MM.1S (cell line): ENCODE measurements around the gene TAF9B.

Experiments
- EZH2 ChIP-seq: fragments of 300-600 bp; sonication (generic); optimal IDR thresholded peaks from 2 replicates; pipeline ENCODE3; 2017; ENCODE audit warnings: low read depth, mild to moderate bottlenecking, antibody characterized with exemption, low read length, mixed read lengths
- EZH2phosphoT487 ChIP-seq: fragments of 300-600 bp; sonication (generic); IDR thresholded peaks from 2 replicates; pipeline ENCODE4 v1.6.1; 2018; ENCODE audit warnings: antibody characterized with exemption, low read length
- TF ChIP-seq, protein P1 (sequence below): fragments of 300-600 bp; sonication (generic); IDR thresholded peaks from 2 replicates; pipeline ENCODE4 v1.5.1; 2016; ENCODE audit warnings: antibody characterized with exemption, low read length, mixed read lengths

DNA sequence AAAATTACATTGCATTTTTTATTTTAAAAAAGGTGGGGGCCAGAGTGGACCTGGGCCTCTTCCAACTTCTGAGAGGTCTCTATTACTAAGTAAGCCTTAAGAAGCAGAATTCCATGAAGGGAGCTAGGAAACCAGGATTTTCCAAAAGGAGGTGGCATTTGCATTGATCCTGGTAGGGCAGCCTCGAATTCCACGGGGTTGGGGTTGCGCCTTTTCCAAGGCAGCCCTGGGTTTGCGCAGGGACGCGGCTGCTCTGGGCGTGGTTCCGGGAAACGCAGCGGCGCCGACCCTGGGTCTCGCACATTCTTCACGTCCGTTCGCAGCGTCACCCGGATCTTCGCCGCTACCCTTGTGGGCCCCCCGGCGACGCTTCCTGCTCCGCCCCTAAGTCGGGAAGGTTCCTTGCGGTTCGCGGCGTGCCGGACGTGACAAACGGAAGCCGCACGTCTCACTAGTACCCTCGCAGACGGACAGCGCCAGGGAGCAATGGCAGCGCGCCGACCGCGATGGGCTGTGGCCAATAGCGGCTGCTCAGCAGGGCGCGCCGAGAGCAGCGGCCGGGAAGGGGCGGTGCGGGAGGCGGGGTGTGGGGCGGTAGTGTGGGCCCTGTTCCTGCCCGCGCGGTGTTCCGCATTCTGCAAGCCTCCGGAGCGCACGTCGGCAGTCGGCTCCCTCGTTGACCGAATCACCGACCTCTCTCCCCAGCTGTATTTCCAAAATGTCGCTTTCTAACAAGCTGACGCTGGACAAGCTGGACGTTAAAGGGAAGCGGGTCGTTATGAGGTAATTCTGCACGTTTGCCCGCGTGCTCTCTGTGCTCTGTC is 35.6 kb downstream of the TAF9B start, which contains the start of gene PGK1:
- TF ChIP-seq, protein P1, sequence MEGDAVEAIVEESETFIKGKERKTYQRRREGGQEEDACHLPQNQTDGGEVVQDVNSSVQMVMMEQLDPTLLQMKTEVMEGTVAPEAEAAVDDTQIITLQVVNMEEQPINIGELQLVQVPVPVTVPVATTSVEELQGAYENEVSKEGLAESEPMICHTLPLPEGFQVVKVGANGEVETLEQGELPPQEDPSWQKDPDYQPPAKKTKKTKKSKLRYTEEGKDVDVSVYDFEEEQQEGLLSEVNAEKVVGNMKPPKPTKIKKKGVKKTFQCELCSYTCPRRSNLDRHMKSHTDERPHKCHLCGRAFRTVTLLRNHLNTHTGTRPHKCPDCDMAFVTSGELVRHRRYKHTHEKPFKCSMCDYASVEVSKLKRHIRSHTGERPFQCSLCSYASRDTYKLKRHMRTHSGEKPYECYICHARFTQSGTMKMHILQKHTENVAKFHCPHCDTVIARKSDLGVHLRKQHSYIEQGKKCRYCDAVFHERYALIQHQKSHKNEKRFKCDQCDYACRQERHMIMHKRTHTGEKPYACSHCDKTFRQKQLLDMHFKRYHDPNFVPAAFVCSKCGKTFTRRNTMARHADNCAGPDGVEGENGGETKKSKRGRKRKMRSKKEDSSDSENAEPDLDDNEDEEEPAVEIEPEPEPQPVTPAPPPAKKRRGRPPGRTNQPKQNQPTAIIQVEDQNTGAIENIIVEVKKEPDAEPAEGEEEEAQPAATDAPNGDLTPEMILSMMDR: no peak
- TF ChIP-seq EZH2: no peak
- TF ChIP-seq EZH2phosphoT487: no peak
